GM10266 (cell line): ENCODE measurements around the gene IQCK.
A peak's percentile ranks its signal among the peaks of the same experiment; 100 is the strongest.

ENCODE experiments used
- DNase-seq: peaks from one replicate; pipeline ENCODE4 v3.0.0; 2012; ENCODE audit errors: extremely low spot score
- TF ChIP-seq, protein P1 (sequence below): IDR thresholded peaks from 2 replicates; pipeline ENCODE4 v1.5.1; 2012; ENCODE audit warnings: mild to moderate bottlenecking, low read depth; ENCODE audit not compliant: control insufficient read depth, insufficient read depth; ENCODE audit errors: missing control alignments

The IQCK gene

DNA sequence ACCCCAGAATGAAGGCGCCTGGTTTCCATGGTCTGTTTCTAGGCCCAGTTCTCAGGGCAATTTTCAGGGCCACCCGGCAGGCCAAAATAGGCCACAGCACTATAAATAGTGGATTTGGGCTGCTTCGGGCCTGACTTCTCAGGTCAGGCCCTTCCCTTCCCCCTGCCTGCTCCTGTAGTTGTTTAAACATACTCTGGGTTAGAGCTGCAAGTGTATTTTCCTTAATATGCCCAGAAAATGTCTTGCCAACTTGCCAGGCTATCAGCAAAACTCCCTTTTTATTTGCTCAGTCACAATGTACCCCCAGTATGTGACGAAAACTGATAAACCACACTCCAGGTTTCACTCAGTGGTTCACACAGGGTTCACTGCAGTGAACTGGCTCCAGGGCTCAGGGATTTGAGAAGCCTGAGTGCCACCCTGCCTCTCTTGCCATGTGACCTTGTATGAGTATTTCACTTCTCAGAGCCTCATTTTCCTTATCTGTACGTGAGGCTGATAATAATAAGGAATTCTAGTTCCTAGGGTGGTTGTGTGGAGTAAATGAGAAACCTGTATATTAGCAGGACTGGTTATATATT, 90.1 kb downstream of the IQCK start:
- TF ChIP-seq, protein P1, sequence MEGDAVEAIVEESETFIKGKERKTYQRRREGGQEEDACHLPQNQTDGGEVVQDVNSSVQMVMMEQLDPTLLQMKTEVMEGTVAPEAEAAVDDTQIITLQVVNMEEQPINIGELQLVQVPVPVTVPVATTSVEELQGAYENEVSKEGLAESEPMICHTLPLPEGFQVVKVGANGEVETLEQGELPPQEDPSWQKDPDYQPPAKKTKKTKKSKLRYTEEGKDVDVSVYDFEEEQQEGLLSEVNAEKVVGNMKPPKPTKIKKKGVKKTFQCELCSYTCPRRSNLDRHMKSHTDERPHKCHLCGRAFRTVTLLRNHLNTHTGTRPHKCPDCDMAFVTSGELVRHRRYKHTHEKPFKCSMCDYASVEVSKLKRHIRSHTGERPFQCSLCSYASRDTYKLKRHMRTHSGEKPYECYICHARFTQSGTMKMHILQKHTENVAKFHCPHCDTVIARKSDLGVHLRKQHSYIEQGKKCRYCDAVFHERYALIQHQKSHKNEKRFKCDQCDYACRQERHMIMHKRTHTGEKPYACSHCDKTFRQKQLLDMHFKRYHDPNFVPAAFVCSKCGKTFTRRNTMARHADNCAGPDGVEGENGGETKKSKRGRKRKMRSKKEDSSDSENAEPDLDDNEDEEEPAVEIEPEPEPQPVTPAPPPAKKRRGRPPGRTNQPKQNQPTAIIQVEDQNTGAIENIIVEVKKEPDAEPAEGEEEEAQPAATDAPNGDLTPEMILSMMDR = no peak
- peak; percentile 19 for DNase-seq

DNA sequence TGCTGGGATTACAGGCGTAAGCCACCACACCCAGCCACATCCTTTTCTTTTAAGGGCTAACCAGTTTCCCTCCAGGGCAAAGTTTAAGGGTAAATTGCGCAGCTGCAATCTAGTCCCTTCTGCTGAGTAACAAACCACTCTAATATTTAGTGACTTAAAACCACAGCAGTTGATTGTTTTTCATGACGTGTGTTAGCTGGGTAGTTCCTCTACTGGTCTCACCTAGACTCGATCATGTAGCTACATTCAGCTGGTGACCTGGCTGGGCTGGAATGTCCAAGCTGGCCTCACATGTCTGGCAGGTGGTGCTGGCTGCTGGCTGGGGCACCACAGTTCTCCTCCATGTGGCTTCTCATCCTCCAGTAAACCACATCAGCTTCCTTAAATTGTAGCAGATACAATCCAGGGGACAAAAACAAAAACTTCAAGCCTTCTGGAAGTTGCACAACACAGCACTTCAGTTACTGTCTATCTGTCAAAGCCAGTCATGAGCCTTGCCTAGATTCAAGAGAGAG, 91.1 kb downstream of the IQCK start:
- TF ChIP-seq, protein P1 = no peak
- no peak for DNase-seq

DNA sequence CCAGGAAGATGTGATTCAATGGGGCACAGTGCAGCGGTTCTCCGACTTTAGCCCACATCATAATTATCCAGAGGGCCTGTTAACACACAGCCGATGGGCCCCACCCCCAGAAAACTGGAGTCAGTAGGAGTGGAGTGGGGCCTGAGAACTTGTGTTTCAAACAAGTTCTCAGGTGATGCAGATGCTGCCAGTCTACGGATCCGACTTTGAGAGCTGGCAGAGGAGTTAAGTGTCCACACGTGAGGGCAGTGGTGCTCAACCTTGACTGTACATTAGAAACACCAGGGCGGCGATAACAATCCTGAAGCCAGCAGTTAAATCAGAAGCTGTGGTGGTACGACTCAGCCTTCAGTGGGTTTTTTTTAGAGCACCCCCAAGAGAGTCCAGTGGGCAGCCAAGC, 91.6 kb downstream of the IQCK start:
- DNase-seq = no peak
- TF ChIP-seq, protein P1 = no peak

DNA sequence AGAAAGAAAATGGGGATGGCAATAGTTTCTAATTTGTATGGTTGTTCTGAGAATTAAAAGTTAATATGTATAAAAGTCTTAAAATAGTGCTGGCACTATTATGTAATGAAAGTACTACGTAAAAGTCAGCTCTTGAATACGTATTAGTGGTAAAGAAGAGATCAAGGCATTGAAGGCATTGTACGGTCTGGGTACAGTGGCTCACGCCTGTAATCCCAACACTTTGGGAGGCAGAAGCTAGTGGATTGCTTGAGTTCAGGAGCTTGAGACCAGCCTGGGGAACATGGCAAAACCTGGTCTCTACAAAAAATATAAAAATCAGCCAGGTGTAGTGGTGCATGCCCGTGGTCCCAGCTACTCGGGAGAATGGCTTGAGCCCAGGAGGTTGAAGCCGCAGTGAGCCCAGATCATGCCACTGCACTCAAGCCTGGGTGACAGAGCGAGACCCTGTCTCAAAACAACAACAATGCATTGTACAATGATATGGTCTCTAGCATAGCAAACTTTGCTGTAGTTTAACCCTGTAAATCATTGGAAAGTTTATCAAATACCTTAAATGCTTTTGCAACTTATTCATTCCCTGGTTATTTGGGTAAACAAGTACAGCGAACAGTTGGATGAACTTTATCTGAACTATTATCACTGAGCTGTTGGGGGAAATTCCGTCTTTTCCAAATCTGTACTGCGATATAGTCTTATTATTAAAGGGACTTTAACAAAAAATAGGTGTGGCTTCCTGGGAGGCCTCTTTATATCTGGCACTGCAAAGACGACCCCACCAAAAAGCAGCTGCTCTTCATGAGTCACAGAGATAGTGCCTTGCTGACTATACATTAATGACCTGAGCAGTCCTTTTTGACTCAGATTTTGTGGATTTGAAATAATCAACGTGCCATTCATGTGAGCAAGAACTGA, 93.0 kb downstream of the IQCK start:
- no peak for DNase-seq
- TF ChIP-seq, protein P1 = no peak

DNA sequence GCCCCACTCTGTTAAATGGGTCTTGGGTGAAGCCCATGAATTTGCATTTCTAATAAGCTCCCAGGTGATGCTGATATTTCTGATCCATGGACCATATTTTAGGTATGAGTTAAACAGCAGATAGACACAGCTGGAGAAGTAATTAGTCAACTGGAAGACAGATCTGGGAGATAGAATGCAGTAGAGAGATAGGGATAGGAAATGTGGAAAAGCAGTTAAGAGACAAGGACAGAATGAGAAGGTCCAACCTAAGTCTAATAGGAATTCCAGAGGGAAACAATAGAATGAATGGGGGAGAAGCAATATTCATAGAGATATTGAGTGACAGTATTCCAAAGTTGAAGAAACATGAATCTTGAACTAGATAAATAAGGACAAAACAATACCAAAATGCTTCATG, 94.9 kb downstream of the IQCK start:
- no peak for DNase-seq

DNA sequence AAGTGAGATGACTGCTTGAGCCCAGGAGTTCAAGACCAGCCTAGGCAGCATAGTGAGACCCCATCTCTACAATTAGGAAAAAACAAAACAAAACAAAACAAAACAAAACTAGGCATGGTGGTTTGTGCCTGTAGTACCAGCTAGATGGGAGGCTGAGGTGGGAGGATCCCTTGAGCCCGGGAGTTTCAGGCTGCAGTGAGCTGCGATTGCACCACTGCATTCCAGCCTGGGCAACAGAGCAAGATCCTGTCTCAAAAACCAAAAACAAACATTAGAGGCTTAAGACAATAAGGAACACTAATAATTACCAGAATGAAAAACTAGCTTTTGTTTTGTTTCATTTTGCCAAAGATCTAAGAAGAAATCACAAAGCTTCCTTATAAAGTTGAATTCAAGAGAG, 97.3 kb downstream of the IQCK start:
- TF ChIP-seq, protein P1 = no peak
- DNase-seq = no peak

More for the DNA sequence above, 94.9 kb downstream of the IQCK start:
- TF ChIP-seq, protein P1 = no peak

DNA sequence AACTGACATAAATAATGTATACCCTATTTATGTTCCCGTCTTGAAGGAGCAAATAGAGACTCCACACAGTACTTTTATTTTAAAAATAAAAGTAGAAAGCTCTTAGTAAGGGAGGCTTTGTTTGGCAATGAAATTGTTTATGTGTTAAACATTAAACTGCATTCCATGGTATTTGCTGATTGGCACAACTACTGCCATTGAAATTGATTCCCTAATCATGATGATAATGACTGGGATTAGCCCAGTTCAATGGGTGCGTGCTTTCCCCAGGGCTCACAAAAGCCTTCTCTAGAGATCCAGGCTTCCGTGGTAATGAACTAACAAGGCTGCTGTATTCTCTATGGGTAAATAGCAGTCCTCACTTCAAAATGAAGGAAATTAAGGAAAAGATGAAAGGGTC, 99.1 kb downstream of the IQCK start:
- no peak for DNase-seq
- TF ChIP-seq, protein P1 = no peak
